GM23248 (cell line): ENCODE results near the gene TAGLN2.

Experiments
- EZH2 ChIP-seq: fragments of 200-600 bp; sonication (generic); IDR thresholded peaks from 2 replicates; pipeline ENCODE4 v1.6.1; 2018; ENCODE audit warnings: antibody characterized with exemption, mild to moderate bottlenecking; ENCODE audit not compliant: insufficient read depth, poor library complexity, severe bottlenecking
- EZH2phosphoT487 ChIP-seq: fragments of 200-600 bp; sonication (generic); IDR thresholded peaks from 2 replicates; pipeline ENCODE4 v1.6.1; 2018; ENCODE audit warnings: antibody characterized with exemption, moderate library complexity, mild to moderate bottlenecking, low read depth; ENCODE audit not compliant: insufficient read depth

GRCh38 chr1:159892944-159893343 lies 32.4 kb downstream of the TAGLN2 start:
- TF ChIP-seq EZH2 (no peak), EZH2phosphoT487 (no peak)
